Measurements from ENCODE around the gene TCFL5.

The TCFL5 gene

GRCh38 chr20:62799873-62800272, 61.7 kb downstream of the TCFL5 start:
- H3K9me3 Mint-ChIP-seq = no peaks in the 10 kb centered on the region
- no peak for TF ChIP-seq CTCF (IDR thresholded peaks at IDR 0.05; ENCODE audit: unreplicated experiment in 3 of 3)
- peaks cover 32% of the 10 kb centered on the region for H3K36me3 Mint-ChIP-seq (ENCODE audit: low read depth)
- H3K4me3 Mint-ChIP-seq = peak overlapping the region; percentile 26 to 76 (median 74)
- peak overlapping the region in 1 of 3 experiments; percentile 37 for H3K27ac Mint-ChIP-seq
- peaks cover 32% of the 10 kb centered on the region for H3K4me1 Mint-ChIP-seq
- peaks cover 10% of the 10 kb centered on the region for H3K27me3 Mint-ChIP-seq (ENCODE audit: low read depth)

GRCh38 chr20:62799459-62799858, 62.2 kb downstream of the TCFL5 start:
- peaks cover 10% of the 10 kb centered on the region for H3K27me3 Mint-ChIP-seq (ENCODE audit: low read depth)
- no peak for TF ChIP-seq CTCF (IDR thresholded peaks at IDR 0.05; ENCODE audit: unreplicated experiment in 3 of 3)
- H3K4me3 Mint-ChIP-seq = peak overlapping the region in 2 of 3 experiments; percentile 74 to 76
- no peak overlapping the region for H3K27ac Mint-ChIP-seq
- peaks cover 32% of the 10 kb centered on the region for H3K4me1 Mint-ChIP-seq
- H3K9me3 Mint-ChIP-seq = no peaks in the 10 kb centered on the region
- H3K36me3 Mint-ChIP-seq (ENCODE audit: low read depth) = peaks cover 32% of the 10 kb centered on the region

- Mint-ChIP-seq H3K36me3 (ENCODE audit: low read depth) (peaks cover 32% of the 10 kb centered on the region), H3K9me3 (no peaks in the 10 kb centered on the region), H3K27me3 (ENCODE audit: low read depth) (peaks cover 10% of the 10 kb centered on the region), H3K4me1 (peaks cover 30% of the 10 kb centered on the region), H3K4me3 (peak overlapping the region in 2 of 3 experiments; percentile 47 to 56), H3K27ac (no peak overlapping the region)
- TF ChIP-seq CTCF (IDR thresholded peaks at IDR 0.05; ENCODE audit: unreplicated experiment in 3 of 3) = no peak
These were observed 62.6 kb downstream of the TCFL5 start for GRCh38 chr20:62799036-62799435.

DNA sequence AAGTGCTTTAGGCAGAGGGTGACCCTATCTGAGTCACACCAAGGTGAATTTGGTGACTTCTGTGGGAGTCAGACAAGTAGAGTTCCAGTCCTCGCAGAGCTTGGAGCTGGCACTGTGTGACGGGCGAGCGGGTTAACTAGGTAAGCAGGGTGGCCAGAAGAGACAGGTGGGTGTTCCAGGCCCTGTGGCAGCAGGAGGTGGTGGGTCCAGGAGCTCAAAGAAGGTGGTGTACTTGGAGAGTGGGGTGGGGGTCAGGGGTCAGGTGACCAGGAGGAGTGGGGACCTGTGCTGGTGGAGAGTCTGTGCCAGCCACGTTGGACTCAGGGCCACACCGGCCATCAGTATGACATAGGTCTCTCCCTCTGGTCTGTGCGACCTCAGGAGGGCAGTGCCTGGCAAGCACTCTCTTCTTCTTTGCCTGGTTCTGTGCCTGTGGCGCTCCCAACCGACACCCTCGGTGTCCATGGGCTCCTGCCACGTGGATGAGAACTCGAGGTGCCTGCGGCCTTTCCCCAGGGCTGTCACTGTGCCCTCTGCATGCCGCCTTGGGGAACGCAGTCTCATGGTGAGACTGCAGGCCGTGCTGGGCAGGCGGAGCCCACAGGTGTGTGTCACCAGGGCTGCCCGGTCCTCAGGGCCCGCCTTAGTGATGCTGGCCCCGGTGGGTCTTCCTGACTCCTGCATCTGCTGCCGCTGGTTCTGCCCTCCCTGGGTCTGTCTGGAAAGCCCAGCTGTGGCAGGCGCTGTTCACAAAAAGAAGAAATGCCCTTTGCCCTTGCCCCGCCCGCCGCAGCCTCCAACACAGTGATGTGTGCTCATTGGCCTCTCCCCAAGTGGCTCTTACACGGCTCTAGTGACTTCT, 63.7 kb downstream of the TCFL5 start:
- Mint-ChIP-seq H3K4me3 (peak overlapping the region; percentile 85 to 87 (median 86)), H3K27me3 (ENCODE audit: low read depth) (peaks cover 6% of the 10 kb centered on the region), H3K36me3 (ENCODE audit: low read depth) (peaks cover 32% of the 10 kb centered on the region), H3K27ac (peak overlapping the region; percentile 48 to 83 (median 58)), H3K4me1 (peaks cover 23% of the 10 kb centered on the region), H3K9me3 (no peaks in the 10 kb centered on the region)
- no peak for TF ChIP-seq CTCF (IDR thresholded peaks at IDR 0.05; ENCODE audit: unreplicated experiment in 3 of 3)

- peaks cover 32% of the 10 kb centered on the region for H3K36me3 Mint-ChIP-seq (ENCODE audit: low read depth)
- no peak overlapping the region for H3K27ac Mint-ChIP-seq
- peaks cover 7% of the 10 kb centered on the region for H3K27me3 Mint-ChIP-seq (ENCODE audit: low read depth)
- H3K4me3 Mint-ChIP-seq = peak overlapping the region; percentile 85 to 87 (median 86)
- H3K9me3 Mint-ChIP-seq = no peaks in the 10 kb centered on the region
- peaks cover 19% of the 10 kb centered on the region for H3K4me1 Mint-ChIP-seq
- no peak for TF ChIP-seq CTCF (IDR thresholded peaks at IDR 0.05; ENCODE audit: unreplicated experiment in 3 of 3)
These were observed 64.7 kb downstream of the TCFL5 start for GRCh38 chr20:62796699-62797491.
